Measurements from ENCODE around the gene SERPINI1. TPM values are rescaled to one million over a fixed set of nuclear protein-coding genes. Genes with fewer than 3 reads are reported as not detected.

Gene SERPINI1
- total and polyA plus RNA-seq, 2 of the 8 experiments (the other 6 are each of a cell fraction or from before 2014, with no cell fraction given) = 5.3 to 9.9 TPM

DNA sequence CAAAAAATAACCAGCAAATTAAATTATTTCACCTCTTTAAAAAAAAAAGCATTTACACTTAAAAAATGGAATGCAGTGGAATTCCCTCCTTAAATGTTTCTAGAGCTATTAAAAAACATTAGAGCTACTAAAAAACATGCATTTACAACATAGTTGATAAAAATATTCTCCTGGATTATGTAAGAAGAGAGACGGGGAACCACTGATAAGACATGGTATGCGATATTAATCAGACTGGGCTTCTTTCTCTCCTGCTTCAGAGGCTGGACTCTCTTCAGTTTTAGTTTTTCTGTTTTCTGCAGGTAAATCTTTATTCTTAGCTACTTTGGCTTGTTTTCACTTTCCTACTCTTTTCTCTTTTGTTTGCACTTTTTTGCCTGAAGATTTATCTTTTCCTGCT, 41.4 kb upstream of the SERPINI1 start (continued):
- TF ChIP-seq, protein P1, sequence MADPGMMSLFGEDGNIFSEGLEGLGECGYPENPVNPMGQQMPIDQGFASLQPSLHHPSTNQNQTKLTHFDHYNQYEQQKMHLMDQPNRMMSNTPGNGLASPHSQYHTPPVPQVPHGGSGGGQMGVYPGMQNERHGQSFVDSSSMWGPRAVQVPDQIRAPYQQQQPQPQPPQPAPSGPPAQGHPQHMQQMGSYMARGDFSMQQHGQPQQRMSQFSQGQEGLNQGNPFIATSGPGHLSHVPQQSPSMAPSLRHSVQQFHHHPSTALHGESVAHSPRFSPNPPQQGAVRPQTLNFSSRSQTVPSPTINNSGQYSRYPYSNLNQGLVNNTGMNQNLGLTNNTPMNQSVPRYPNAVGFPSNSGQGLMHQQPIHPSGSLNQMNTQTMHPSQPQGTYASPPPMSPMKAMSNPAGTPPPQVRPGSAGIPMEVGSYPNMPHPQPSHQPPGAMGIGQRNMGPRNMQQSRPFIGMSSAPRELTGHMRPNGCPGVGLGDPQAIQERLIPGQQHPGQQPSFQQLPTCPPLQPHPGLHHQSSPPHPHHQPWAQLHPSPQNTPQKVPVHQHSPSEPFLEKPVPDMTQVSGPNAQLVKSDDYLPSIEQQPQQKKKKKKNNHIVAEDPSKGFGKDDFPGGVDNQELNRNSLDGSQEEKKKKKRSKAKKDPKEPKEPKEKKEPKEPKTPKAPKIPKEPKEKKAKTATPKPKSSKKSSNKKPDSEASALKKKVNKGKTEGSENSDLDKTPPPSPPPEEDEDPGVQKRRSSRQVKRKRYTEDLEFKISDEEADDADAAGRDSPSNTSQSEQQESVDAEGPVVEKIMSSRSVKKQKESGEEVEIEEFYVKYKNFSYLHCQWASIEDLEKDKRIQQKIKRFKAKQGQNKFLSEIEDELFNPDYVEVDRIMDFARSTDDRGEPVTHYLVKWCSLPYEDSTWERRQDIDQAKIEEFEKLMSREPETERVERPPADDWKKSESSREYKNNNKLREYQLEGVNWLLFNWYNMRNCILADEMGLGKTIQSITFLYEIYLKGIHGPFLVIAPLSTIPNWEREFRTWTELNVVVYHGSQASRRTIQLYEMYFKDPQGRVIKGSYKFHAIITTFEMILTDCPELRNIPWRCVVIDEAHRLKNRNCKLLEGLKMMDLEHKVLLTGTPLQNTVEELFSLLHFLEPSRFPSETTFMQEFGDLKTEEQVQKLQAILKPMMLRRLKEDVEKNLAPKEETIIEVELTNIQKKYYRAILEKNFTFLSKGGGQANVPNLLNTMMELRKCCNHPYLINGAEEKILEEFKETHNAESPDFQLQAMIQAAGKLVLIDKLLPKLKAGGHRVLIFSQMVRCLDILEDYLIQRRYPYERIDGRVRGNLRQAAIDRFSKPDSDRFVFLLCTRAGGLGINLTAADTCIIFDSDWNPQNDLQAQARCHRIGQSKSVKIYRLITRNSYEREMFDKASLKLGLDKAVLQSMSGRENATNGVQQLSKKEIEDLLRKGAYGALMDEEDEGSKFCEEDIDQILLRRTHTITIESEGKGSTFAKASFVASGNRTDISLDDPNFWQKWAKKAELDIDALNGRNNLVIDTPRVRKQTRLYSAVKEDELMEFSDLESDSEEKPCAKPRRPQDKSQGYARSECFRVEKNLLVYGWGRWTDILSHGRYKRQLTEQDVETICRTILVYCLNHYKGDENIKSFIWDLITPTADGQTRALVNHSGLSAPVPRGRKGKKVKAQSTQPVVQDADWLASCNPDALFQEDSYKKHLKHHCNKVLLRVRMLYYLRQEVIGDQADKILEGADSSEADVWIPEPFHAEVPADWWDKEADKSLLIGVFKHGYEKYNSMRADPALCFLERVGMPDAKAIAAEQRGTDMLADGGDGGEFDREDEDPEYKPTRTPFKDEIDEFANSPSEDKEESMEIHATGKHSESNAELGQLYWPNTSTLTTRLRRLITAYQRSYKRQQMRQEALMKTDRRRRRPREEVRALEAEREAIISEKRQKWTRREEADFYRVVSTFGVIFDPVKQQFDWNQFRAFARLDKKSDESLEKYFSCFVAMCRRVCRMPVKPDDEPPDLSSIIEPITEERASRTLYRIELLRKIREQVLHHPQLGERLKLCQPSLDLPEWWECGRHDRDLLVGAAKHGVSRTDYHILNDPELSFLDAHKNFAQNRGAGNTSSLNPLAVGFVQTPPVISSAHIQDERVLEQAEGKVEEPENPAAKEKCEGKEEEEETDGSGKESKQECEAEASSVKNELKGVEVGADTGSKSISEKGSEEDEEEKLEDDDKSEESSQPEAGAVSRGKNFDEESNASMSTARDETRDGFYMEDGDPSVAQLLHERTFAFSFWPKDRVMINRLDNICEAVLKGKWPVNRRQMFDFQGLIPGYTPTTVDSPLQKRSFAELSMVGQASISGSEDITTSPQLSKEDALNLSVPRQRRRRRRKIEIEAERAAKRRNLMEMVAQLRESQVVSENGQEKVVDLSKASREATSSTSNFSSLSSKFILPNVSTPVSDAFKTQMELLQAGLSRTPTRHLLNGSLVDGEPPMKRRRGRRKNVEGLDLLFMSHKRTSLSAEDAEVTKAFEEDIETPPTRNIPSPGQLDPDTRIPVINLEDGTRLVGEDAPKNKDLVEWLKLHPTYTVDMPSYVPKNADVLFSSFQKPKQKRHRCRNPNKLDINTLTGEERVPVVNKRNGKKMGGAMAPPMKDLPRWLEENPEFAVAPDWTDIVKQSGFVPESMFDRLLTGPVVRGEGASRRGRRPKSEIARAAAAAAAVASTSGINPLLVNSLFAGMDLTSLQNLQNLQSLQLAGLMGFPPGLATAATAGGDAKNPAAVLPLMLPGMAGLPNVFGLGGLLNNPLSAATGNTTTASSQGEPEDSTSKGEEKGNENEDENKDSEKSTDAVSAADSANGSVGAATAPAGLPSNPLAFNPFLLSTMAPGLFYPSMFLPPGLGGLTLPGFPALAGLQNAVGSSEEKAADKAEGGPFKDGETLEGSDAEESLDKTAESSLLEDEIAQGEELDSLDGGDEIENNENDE (IDR thresholded peaks at IDR 0.05; ENCODE audit: insufficient replicate concordance, low read length) = no peak
- no peak for TF ChIP-seq SRF (IDR thresholded peaks at IDR 0.05; ENCODE audit: low read depth, low read length)
- TF ChIP-seq BACH1 (IDR thresholded peaks at IDR 0.05; ENCODE audit: low read length) = no peak
- TF ChIP-seq SP4 (IDR thresholded peaks at IDR 0.05; ENCODE audit: low read length) = no peak
- TF ChIP-seq KDM4A (IDR thresholded peaks at IDR 0.05; ENCODE audit: low read depth, low read length, severe bottlenecking) = no peak
- TF ChIP-seq POLR2AphosphoS5 (IDR thresholded peaks at IDR 0.05; ENCODE audit: low read depth, low read length) = no peak
- no peak for TF ChIP-seq FOSL1 (IDR thresholded peaks at IDR 0.05; ENCODE audit: insufficient read depth, low read depth, low read length)
- no peak for TF ChIP-seq TBP (IDR thresholded peaks at IDR 0.05; ENCODE audit: low read depth, low read length)
- TF ChIP-seq, protein P2, sequence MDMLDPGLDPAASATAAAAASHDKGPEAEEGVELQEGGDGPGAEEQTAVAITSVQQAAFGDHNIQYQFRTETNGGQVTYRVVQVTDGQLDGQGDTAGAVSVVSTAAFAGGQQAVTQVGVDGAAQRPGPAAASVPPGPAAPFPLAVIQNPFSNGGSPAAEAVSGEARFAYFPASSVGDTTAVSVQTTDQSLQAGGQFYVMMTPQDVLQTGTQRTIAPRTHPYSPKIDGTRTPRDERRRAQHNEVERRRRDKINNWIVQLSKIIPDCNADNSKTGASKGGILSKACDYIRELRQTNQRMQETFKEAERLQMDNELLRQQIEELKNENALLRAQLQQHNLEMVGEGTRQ (IDR thresholded peaks at IDR 0.05; ENCODE audit: low read length) = no peak
- TF ChIP-seq EGR1 (IDR thresholded peaks at IDR 0.05; ENCODE audit: borderline replicate concordance, low read depth, low read length) = no peak
- no peak for TF ChIP-seq SIRT6 (IDR thresholded peaks at IDR 0.05; ENCODE audit: low read length)

Data from H1 (cell line).